ENCODE measurements around the gene CDK14. TPM values are rescaled to one million over a fixed set of nuclear protein-coding genes. Genes with fewer than 3 reads are reported as not detected.

CDK14 gene
- total and polyA plus RNA-seq, 10 of the 15 experiments (the other 5 are each of a cell fraction or from before 2014, with no cell fraction given), result 6.5 to 61.3 (median 24.2) TPM

GRCh38 chr7:90830308-90830707, 234.2 kb downstream of the CDK14 start (continued):
- no peak for TF ChIP-seq MTA2 (IDR thresholded peaks at IDR 0.05; ENCODE audit: low read depth)
- TF ChIP-seq SKIL (IDR thresholded peaks at IDR 0.05; ENCODE audit: low read depth, poor library complexity, severe bottlenecking), result no peak
- no peak for TF ChIP-seq ZSCAN29 (IDR thresholded peaks at IDR 0.05)
- TF ChIP-seq GATAD2B (conservative IDR thresholded peaks at IDR 0.05; ENCODE audit: low read depth), result no peak
- TF ChIP-seq RAD21 (IDR thresholded peaks at IDR 0.05; ENCODE audit: insufficient read depth, low read depth, low read length), result no peak
- no peak for TF ChIP-seq SUZ12 (IDR thresholded peaks at IDR 0.05; ENCODE audit: unreplicated experiment)
- TF ChIP-seq BACH1 (IDR thresholded peaks at IDR 0.05; ENCODE audit: borderline replicate concordance), result no peak
- TF ChIP-seq SP1 (IDR thresholded peaks at IDR 0.05; ENCODE audit: low read depth, low read length), result no peak
- TF ChIP-seq ZNF274 (IDR thresholded peaks at IDR 0.05; ENCODE audit: insufficient read depth, insufficient read length), result no peak

- RAD21 ChIA-PET (ENCODE audit: unreplicated experiment), result interaction anchor here (0.6 kb wide), 1 partner anchor 202 kb away, joined by 4 read pairs; no protein-coding TSS in a partner anchor
- DNase-seq (ENCODE audit: low read depth, low spot score) (no peak), ATAC-seq (no peak), FAIRE-seq (no peak)
- H4K20me1 ChIP-seq (ENCODE audit: control insufficient read depth, insufficient read depth), result no peaks in the 10 kb centered on the region
- H3K27ac ChIP-seq (ENCODE audit: control insufficient read depth, insufficient read depth), result no peak overlapping the region
- H3K4me3 ChIP-seq, result no peak overlapping the region
- no TSS peak for BruUV-seq (replicated peaks)
- 90% methylated on average over 3 of the region's 3 CpGs for WGBS (ENCODE audit: insufficient coverage, insufficient replicate concordance, low lambda C conversion rate, missing lambda C conversion rate)
- no peak overlapping the region for H2AFZ ChIP-seq (ENCODE audit: control insufficient read depth, low read depth, low read length)
- SMC1A ChIA-PET (ENCODE audit: uncharacterized antibody, unreplicated experiment), result interaction anchor here (1.0 to 1.6 kb wide), 4 partner anchors 9 to 99 kb away, joined by 3 to 5 read pairs (median 4); no protein-coding TSS in a partner anchor
- H3K27me3 ChIP-seq (replicated peaks in 1 of 2; ENCODE audit: control insufficient read depth in 2 of 2, insufficient read depth in 2 of 2, low read length in 1 of 2), result no peaks in the 10 kb centered on the region
- CTCF ChIA-PET, result interaction anchor here (0.9 to 1.6 kb wide), 2 partner anchors 124 to 378 kb away, joined by 3 to 4 read pairs; no protein-coding TSS in a partner anchor
- H3K79me2 ChIP-seq (ENCODE audit: control insufficient read depth, insufficient read depth, low read length), result no peaks in the 10 kb centered on the region
- H3K36me3 ChIP-seq (ENCODE audit: control insufficient read depth in 2 of 2, insufficient read depth in 2 of 2, low read length in 1 of 2), result peaks cover 0 to 2% of the 10 kb centered on the region in 2 experiments; a peak in 2 of 4 replicates
- intact Hi-C loops (cut with micrococcal nuclease; ENCODE audit: unreplicated experiment) (no loop called here), in situ Hi-C loops (cut with MboI) (no loop called here)
- H3K4me2 ChIP-seq (ENCODE audit: control insufficient read depth, insufficient read depth), result no peak overlapping the region
- peaks cover 8% of the 10 kb centered on the region; the same call in 2 of the 3 replicates for H3K9me3 ChIP-seq (replicated peaks; ENCODE audit: control insufficient read depth, insufficient read depth, low read length)
- no peaks in the 10 kb centered on the region for H3K4me1 ChIP-seq (ENCODE audit: control insufficient read depth, insufficient read depth, low read length)
- no peak overlapping the region for H3K9ac ChIP-seq (ENCODE audit: control insufficient read depth, insufficient read depth, low read length)
- POLR2A ChIA-PET, result interaction anchor here (0.5 kb wide), 1 partner anchor 13 kb away, joined by 3 read pairs; no protein-coding TSS in a partner anchor
- no peak for TF ChIP-seq USF1 (IDR thresholded peaks at IDR 0.05; ENCODE audit: borderline replicate concordance, extremely low read length, insufficient read depth, low read depth, low read length)
- no peak for TF ChIP-seq EGR1 (IDR thresholded peaks at IDR 0.05; ENCODE audit: borderline replicate concordance in 1 of 2, low read depth in 2 of 2, low read length in 2 of 2)
- TF ChIP-seq BRCA1 (IDR thresholded peaks at IDR 0.05; ENCODE audit: low read depth, low read length), result no peak
- no peak for TF ChIP-seq RFX5 (IDR thresholded peaks at IDR 0.05; ENCODE audit: low read depth, low read length)
- no peak for TF ChIP-seq ATF3 (IDR thresholded peaks at IDR 0.05; ENCODE audit: borderline replicate concordance, extremely low read depth, low read depth, low read length)
- no peak for TF ChIP-seq SRF (IDR thresholded peaks at IDR 0.05; ENCODE audit: low read depth in 2 of 2, low read length in 2 of 2)
- TF ChIP-seq HDGF (IDR thresholded peaks at IDR 0.05), result no peak
- TF ChIP-seq USF2 (IDR thresholded peaks at IDR 0.05; ENCODE audit: borderline replicate concordance, low read depth, low read length), result no peak
- no peak for TF ChIP-seq SUPT20H (IDR thresholded peaks at IDR 0.05; ENCODE audit: borderline replicate concordance, control insufficient read depth, low read depth, low read length)
- TF ChIP-seq PAX8 (IDR thresholded peaks at IDR 0.05), result no peak
- TF ChIP-seq RB1 (IDR thresholded peaks at IDR 0.05; ENCODE audit: borderline replicate concordance), result no peak
- TF ChIP-seq SP1 (IDR thresholded peaks at IDR 0.05; ENCODE audit: low read depth, low read length), result no peak
Measured at GRCh38 chr7:90832726-90833125, 236.6 kb downstream of the CDK14 start.

All from GM12878 (cell line).